Measurements from ENCODE around the gene ENTREP1.
A peak's percentile ranks its signal among the peaks of the same experiment; 100 is the strongest.
"Not testable (repeated sequence)": the region's sequence is repeated elsewhere in the genome, so short reads cannot be mapped to it uniquely, and the experiment has no call there.

Gene ENTREP1

GRCh38 chr9:69324549-69325401 lies at the start of gene ENTREP1:
TSS of gene ENTREP1 (plus strand) at chr9:69325215. CDS start at chr9:69325310, 95 bp downstream.
- DNase-seq: peak in 9 of 14 donors; percentile 23 to 77 (median 39)

- DNase-seq: no peak
Measured at GRCh38 chr9:69276775-69277174, 48.2 kb upstream of the ENTREP1 start.

DNA sequence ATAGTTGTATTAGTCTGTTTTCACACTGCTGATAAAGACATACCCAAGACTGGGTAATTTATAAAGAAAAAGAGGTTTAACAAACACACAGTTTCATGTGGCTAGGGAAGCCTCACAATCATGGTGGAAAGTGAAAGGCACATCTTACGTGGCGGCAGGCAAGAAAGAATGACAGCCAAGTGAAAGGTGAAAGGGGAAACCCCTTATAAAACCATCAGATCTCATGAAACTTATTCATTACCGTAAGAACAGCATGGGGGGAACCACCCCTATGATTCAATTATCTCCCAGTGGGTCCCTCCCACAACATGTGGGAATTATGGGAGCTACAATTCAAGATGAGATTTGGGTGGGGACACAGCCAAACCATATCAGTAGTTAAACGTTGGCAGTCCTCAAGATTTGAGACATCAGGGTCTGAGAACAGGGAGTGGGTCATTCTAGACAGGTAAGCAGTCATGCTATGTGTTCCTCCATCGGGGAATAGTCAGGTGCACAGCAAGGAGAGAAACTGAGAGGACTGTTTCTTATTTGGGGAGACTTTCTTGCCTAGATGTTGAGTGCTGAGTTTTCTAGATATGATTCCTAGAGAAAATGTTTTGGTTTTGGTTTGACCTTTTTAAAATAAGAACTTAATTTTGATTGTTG lies 45.8 kb upstream of the ENTREP1 start:
- no peak for DNase-seq

DNA sequence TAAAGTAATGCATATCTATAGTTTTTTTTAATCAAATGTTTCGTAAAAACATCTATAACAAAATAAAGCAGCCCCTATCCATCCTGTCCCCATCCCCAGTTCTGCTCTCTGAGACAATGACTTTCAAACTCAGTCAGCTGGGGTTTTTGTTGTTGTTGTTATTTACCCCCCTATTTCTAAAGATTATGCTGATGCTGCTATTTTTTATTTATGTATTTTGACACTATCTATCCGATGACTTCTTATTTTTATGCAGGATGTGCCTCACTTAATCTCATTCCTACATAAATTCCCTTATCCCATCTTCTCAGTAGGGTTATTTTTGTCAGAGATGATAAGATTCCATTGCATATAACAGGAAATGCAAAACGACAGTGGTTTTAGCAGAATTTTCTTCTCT lies 45.3 kb upstream of the ENTREP1 start:
- DNase-seq: no peak

DNA sequence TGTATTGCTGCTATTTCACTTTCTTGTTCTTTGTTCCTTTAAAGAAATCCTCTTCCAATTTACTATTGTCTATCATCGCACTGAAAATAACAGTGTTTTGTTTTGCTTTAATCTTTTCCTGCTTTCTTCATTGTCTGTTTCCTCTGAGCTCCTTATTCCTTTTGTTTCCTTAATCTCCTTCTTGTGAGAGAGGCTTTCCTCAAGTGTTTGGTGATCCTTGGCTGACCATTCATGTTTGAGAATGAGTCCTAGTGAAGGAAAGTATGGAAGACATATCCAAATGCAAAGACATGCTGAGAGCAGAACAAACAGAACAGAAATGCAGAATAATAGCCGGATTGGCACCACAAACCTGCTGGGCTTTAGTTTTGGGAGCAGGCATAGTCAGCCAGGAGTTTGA lies 42.0 kb upstream of the ENTREP1 start:
- no peak for DNase-seq

DNA sequence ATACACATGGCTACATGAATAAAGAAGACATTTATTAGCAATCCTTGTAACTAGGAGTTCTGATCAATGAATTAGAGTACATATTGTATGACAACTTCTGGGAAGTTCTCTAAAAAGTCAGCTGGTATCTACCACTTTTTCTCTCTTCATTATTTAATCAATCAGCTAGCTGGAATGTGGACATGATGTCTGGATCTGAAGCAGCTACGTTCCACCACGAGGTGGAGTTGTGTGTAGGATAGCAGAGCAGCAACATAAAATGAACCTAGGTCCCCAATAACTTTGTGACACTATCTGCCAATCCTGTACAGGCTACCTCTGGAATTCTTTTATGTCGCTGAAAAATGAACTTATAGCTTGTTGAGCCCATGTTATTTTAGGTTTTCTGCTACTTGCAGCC lies 32.9 kb upstream of the ENTREP1 start:
- no peak for DNase-seq

GRCh38 chr9:69293156-69293555 lies 31.9 kb upstream of the ENTREP1 start:
- no peak for DNase-seq

DNA sequence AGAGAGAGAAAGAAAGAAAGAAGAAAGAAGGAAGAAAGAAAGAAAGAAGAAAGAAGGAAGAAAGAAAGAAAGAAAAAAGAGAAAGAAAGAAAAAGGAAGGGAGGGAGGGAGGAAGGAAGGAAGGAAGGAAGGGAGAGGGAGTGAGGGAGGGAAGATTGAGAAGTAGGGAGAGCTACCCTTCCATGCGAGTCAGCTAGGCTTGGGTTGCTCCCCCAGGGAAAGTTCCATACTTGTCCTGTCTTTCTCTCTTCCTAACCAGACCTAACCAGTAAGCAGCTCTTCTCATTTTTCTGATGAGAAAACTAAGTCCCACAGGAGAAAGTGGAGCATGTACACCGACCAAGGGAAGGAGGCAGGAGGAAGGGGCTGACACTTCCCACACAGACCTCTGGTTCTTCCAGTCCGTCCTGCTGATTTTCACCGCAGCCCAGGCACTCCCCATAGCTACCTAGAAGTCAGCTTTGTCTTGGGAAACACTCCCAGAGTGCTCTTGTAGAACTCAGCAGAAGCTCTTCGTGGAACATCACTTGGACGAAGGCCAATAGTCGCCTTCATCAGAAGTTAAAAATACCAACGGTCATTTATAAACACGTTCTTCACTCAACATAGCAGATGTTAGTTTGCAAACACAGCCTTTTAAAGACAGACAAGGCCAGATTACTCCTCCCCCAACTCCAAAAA lies 29.0 kb upstream of the ENTREP1 start:
- no peak for DNase-seq

DNA sequence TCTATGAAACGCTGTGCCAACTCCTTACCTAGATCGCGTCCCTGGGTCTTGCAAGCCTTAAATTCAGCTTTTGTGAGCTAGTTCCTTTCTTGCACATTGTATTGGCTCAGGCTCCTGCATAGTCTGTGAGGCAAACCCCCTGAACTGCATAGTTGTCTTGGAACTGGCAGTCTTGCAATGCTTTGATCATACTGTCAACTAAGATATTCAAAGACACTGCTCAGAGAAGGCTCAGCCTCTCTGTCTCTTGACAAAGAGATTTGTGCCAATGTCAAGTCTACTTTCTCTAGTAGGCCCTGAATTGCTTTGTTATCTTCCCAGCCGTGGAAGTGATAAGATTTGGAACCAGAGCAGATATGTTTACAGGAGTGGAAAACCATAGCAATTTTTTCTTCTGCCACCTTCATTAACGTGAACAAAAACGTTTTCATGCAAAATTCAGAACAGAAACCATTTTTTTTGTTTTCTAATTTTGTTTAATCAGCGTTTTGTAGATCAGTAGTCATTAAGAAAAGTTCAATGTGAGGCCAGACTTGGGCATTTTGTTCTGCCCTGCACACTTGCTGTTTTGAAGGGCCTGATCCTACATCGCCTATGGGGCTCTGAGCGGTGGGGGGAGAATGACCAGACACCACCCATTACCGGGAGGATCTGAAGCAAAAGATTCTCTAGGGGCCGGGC lies 27.6 kb upstream of the ENTREP1 start:
- no peak for DNase-seq

DNA sequence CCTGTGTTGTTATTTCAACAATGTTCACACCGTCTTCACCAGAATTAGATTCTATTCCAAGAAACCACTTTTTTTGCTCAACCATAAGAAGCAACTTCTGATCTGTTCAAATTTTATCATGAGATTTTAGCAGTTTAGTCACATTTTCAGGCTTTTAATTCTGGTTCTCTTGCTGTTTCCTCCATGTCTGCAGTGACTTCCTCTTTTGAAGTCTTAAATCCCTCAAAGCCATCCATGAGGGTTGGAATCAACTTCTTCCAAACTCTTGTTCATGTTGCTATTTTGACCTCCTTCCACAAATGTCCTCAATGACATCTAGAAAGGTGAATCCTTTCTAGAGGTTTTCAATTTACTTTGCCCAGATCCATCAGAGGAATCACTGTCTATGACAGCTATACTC lies 25.7 kb upstream of the ENTREP1 start:
- no peak for DNase-seq

DNA sequence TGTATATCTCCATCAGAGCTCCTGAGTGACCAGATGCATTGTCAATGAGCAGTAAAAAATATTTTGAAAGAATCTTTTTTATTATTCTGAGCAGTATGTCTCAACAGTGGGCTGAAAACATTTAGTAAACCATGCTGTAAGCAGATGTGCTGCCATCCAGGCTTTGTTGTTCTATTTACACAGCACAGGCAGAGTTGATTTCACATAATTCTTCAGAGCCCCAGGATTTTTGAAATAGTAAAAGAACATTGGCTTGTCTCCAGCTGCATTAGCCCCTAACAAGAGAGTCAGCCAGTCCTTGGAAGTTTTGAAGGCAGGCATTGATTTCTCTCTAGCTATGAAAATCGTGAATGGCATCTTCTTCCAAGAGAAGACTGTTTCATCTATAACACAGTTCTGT lies 25.2 kb upstream of the ENTREP1 start:
- no peak for DNase-seq

DNA sequence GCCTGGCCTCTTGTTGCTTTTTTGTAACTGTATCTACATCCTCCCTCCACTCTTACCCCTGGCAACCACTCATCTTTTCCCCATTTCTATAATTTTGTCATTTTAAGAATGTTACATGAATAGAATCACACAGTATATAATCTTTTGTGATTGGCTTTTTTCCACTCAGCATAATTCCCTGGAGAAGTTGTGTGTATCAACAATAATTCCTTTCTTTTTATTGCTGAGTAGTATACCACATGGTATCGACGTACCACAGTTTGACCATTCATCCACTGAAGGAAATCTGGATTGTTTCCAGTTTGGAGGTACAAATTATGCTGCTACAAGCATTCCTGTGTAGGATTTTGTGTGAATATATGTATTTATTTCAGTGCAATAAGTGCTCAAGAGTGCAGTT lies 21.7 kb upstream of the ENTREP1 start:
- DNase-seq: no peak

GRCh38 chr9:69306895-69307445 lies 18.0 kb upstream of the ENTREP1 start:
- DNase-seq: not testable (repeated sequence)

DNA sequence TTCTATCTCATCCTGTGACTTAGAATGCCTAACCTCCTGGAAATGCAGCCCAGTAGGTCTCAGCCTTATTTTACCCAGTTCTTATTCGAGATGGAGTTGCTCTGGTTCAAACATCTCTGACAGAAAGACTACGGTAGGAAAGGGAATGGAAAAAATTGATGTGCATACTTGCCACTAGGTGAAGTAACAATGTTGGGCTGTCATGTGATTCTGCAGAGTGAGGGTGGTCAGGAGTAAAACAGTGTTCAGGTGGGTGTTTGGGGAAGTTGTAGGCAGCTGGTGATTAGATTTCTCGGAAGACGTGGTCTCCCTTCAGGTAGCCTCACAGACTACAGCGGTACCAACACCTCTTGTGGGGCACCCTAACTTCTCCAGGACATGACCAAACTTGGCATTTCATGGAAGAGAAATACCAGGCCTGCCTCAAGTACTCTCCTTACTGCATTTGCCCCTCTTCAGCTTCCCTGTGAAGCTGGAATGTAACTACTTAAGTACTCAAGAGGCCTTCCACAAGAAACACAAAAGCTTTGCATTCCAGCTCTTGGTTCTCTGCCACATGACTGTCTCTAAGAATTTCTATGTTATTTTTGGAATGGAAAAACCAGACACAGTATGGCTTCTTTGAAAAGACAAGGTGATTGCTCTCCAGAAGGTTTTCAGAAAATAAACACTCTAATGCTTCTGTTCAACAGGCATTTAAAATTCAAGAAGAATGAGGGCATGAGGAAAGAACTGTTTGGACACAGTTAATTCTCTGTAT lies 17.4 kb upstream of the ENTREP1 start:
- DNase-seq: no peak

DNA sequence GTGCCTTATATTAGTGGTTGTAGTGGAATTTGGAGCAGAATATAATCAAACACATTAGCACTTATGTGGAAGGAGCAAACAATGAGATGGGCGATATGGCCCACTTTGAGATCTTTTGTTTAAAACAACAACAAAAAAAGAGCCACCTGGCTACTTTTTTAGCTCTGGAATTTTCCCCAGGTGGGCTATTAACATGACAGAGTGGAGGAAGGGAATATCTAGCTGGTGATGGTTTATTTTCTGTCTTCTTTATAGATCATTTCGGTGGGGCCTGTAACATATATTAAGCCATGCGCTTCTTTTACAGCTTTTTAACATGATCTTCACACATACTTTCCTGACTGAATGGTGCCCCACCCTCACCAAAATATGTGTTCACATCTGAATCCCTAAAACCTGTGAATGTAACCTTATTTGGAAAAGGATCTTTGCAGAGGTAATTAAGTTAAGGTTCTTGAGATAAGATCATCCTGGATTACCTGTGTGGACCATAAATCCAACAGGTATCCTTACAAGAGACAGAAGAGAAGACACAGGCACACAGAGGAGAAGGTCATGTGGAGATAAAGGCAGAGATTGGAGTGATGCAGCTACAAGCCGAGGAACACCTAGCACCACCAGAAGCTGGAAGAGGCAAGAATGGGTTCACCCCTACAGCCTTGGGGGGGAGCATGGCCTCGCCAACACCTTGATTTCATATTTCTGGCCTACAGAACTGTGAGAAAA lies 16.6 kb upstream of the ENTREP1 start:
- no peak for DNase-seq

DNA sequence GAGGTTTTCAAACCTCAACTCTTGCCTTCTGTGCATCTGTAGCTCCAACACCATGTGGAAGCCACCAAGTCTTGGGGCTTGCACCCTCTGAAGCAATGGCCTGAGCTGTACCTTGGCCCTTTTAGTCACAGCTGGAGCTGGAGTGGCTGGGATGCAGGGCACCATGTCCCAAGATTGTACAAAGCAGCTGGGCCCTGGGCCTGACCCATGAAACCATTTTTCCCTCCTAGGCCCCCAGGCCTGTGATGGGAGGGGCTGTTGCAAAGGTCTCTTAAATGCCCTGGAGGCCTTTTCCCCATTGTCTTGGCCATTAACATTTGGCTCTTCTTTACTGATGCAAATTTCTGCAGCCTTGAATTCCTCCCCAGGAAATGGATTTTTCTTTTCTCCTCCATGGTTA lies 11.8 kb upstream of the ENTREP1 start:
- DNase-seq: no peak

- DNase-seq: no peak
Measured at GRCh38 chr9:69314547-69314946, 10.5 kb upstream of the ENTREP1 start.

DNA sequence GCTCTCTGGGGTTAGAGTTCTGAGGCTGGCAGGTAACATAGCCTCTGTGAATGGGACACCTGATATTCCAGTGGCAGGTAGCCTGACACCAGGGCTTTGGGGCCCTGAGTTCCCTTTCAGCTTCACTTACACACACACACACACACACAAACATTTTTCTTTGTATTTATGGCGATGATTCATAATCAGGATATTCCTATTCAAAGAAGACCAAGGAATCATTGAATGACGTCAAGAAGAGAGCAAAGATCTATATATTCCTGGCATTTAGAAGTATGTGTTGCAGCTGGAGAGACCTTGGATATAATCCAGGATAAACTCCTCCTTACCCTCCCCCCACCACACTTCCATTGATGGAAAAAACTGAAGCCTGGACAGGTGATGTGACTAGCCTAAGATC lies 7.9 kb upstream of the ENTREP1 start:
- no peak for DNase-seq

DNA sequence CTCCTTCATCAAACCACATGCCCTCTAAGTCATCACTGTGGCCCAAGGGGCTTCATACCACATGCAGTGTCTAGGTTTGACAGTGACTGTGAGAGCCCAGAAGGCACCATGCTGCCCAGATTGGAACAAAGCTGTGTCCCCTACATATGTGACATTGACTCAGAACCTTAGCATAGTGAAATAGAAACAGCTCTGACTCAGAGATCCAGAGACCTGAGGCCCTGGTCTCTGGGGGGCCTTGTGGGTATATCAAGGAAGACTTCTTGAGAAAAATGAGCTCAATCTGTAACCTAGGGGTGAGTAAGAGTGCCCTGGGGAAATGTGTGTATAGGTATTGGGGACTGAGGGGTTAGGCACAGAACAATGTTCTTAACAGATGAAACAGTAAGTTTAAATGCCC lies 7.1 kb upstream of the ENTREP1 start:
- DNase-seq: no peak

GRCh38 chr9:69319324-69320025 lies 5.5 kb upstream of the ENTREP1 start:
- DNase-seq: no peak

Data from C1 segment of cervical spinal cord (tissue), 14 donors.